K562 (cell line): Measurements from ENCODE around the gene CGB3. TPM values are rescaled to one million over a fixed set of nuclear protein-coding genes. Genes with fewer than 3 reads are reported as not detected.

Source experiments
- ATF3 ChIP-seq, 2 experiments: fragments of 450-650 bp in 1 of 2; sonication (generic) in 1 of 2; formaldehyde crosslinking in 1 of 2; IDR thresholded peaks in 1 of 2; conservative IDR thresholded peaks in 1 of 2; 2 replicates each; pipeline versions ENCODE4 v1.6.1 to v1.8.1; 2016 to 2023; ENCODE audit warnings: mild to moderate bottlenecking in 2 of 2, moderate library complexity in 2 of 2, inconsistent platforms in 1 of 2, missing genetic modification reagents in 1 of 2
- ATF6 ChIP-seq: sonication (generic); formaldehyde crosslinking; IDR thresholded peaks from 2 replicates; pipeline ENCODE4 v1.4.0; 2020; ENCODE audit warnings: mild to moderate bottlenecking, missing genetic modification reagents
- CSDE1 ChIP-seq, 2 experiments: fragments of 450-650 bp; IDR thresholded peaks; 2 replicates each; pipeline ENCODE4 v1.6.1; 2016; ENCODE audit warnings: mild to moderate bottlenecking in 1 of 2
- DMBX1 ChIP-seq: fragments of 250-450 bp; sonication (Bioruptor Pico); IDR thresholded peaks from 2 replicates; pipeline ENCODE4 v1.8.0; 2022; ENCODE audit warnings: inconsistent platforms, mild to moderate bottlenecking, moderate library complexity, borderline replicate concordance
- E4F1 ChIP-seq: fragments of 250-450 bp; sonication (Bioruptor Pico); IDR thresholded peaks from 2 replicates; pipeline ENCODE4 v1.5.0; 2021; ENCODE audit warnings: mild to moderate bottlenecking, borderline replicate concordance
- EP300 ChIP-seq: IDR thresholded peaks from 2 replicates; pipeline ENCODE4 v1.6.1; 2012; ENCODE audit warnings: low read length, improper control_type of control experiment
- ESRRA ChIP-seq: fragments of 450-650 bp; IDR thresholded peaks from 2 replicates; pipeline ENCODE4 v1.6.1; 2014; ENCODE audit warnings: low read depth, mild to moderate bottlenecking, moderate library complexity, borderline replicate concordance
- HDGF ChIP-seq: fragments of 450-650 bp; IDR thresholded peaks from 2 replicates; pipeline ENCODE4 v1.6.1; 2016
- HOMEZ ChIP-seq: fragments of 250-450 bp; sonication (Bioruptor Pico); IDR thresholded peaks from 2 replicates; pipeline ENCODE4 v1.4.0; 2020; ENCODE audit warnings: mild to moderate bottlenecking, moderate library complexity
- ID3 ChIP-seq, 2 experiments: fragments of 250-450 bp in 1 of 2; fragments of 450-650 bp in 1 of 2; sonication (Bioruptor Pico) in 1 of 2; IDR thresholded peaks; 2 replicates each; pipeline versions ENCODE4 v1.6.1 to v1.8.0; 2016 to 2021; ENCODE audit warnings: mild to moderate bottlenecking in 2 of 2, moderate library complexity in 2 of 2, missing compliant biosample characterization in 1 of 2, missing genetic modification characterization in 1 of 2
- MAFG ChIP-seq: fragments of 450-650 bp; conservative IDR thresholded peaks from 2 replicates; pipeline ENCODE4 v1.6.1; 2016; ENCODE audit warnings: missing genetic modification characterization, missing compliant biosample characterization
- NCOA1 ChIP-seq: fragments of 450-650 bp; IDR thresholded peaks from 2 replicates; pipeline ENCODE4 v1.6.1; 2016; ENCODE audit warnings: low read depth
- NR4A1 ChIP-seq, 2 experiments: fragments of 250-450 bp in 1 of 2; fragments of 450-650 bp in 1 of 2; sonication (Bioruptor Pico) in 1 of 2; IDR thresholded peaks; 2 replicates each; pipeline versions ENCODE4 v1.4.0 to v1.6.1; 2016 to 2020; ENCODE audit warnings: mild to moderate bottlenecking in 2 of 2, missing compliant biosample characterization in 1 of 2, missing genetic modification characterization in 1 of 2, moderate library complexity in 1 of 2
- SMARCC2 ChIP-seq: fragments of 450-650 bp; IDR thresholded peaks from 2 replicates; pipeline ENCODE4 v1.6.1; 2017; ENCODE audit warnings: antibody characterized with exemption, moderate library complexity, mild to moderate bottlenecking, low read depth
- ZBTB17 ChIP-seq: fragments of 450-650 bp; formaldehyde crosslinking; IDR thresholded peaks from 2 replicates; pipeline ENCODE4 v1.4.0; 2020; ENCODE audit warnings: mild to moderate bottlenecking
- ZC3H8 ChIP-seq: fragments of 450-650 bp; IDR thresholded peaks from 2 replicates; pipeline ENCODE4 v1.6.1; 2017
- ZNF655 ChIP-seq: fragments of 250-450 bp; sonication (Bioruptor Pico); IDR thresholded peaks from 2 replicates; pipeline ENCODE4 v1.5.0; 2021
- ZNF778 ChIP-seq: fragments of 450-650 bp; formaldehyde crosslinking; IDR thresholded peaks from 2 replicates; pipeline ENCODE4 v1.4.0; 2020; ENCODE audit warnings: mild to moderate bottlenecking, moderate library complexity
- polyA plus RNA-seq, 8 experiments: library from polyadenylated mRNA; depleted of rRNA in 4 of 8; stranded (reverse) in 5 of 8; unstranded in 3 of 8; fragments of >200 nt; fragmentation: Nextera tagmentation in 2 of 8; fragmentation: Illumina TruSeq in 1 of 8; extraction: Ambion mirVana in 2 of 8; extraction: Trizol in 1 of 8; gene quantifications; 2 replicates each; pipeline versions ENCODE4 v1.2.1 to v1.2.3, GENCODE V29; 2011 to 2014; ENCODE audit warnings: inconsistent platforms in 1 of 8, missing spikeins in 1 of 8
- total RNA-seq, 7 experiments: library from RNA; depleted of rRNA in 6 of 7; stranded (reverse); fragments of >200 nt in 6 of 7; fragmentation: Illumina TruSeq in 2 of 7; extraction: Trizol in 2 of 7; gene quantifications; 2 replicates each; pipeline versions ENCODE4 v1.2.1 to v1.2.3, GENCODE V29; 2011 to 2021; ENCODE audit warnings: low replicate concordance in 1 of 7

CGB3 gene
- total and polyA plus RNA-seq, 9 of the 15 experiments (the other 6 are each of a cell fraction or from before 2014, with no cell fraction given), result not detected

GRCh38 chr19:49014123-49014869 lies 9.8 kb downstream of the CGB3 start (continued):
- TF ChIP-seq NR4A1 (CRISPR knock-in tag; IDR thresholded peaks at IDR 0.05), result no peak
- TF ChIP-seq NR4A1 (tag; IDR thresholded peaks at IDR 0.05), result no peak
- TF ChIP-seq ATF3 (IDR thresholded peaks at IDR 0.05), result peak; percentile 98
- TF ChIP-seq ATF3 (CRISPR knock-in tag; conservative IDR thresholded peaks at IDR 0.05), result no peak
- no peak for TF ChIP-seq HOMEZ (CRISPR knock-in tag)
- TF ChIP-seq ZC3H8, result no peak
- TF ChIP-seq ZBTB17 (CRISPR knock-in tag), result no peak
- TF ChIP-seq ATF6 (CRISPR knock-in tag), result no peak
- TF ChIP-seq ZNF655 (CRISPR knock-in tag), result no peak
- no peak for TF ChIP-seq MAFG (tag)
- no peak for TF ChIP-seq HDGF
- no peak for TF ChIP-seq ID3 (CRISPR knock-in tag; IDR thresholded peaks at IDR 0.05)
- TF ChIP-seq ID3 (tag; IDR thresholded peaks at IDR 0.05), result 0 out of 2 replicates have a peak, but pooled peaks have one; percentile 54
- no peak for TF ChIP-seq E4F1 (CRISPR knock-in tag)
- TF ChIP-seq ZNF778 (CRISPR knock-in tag), result no peak
- no peak for TF ChIP-seq CSDE1 (IDR thresholded peaks at IDR 0.05)
- no peak for TF ChIP-seq DMBX1 (CRISPR knock-in tag)
- TF ChIP-seq SMARCC2, result no peak
- TF ChIP-seq NCOA1, result peak; percentile 34; the same call in 1 of the 2 replicates
- TF ChIP-seq EP300, result no peak
- peak; percentile 79 for TF ChIP-seq ESRRA
